Lower lobe of right lung (tissue), 2 donors: ENCODE measurements around the gene FTSJ1. TPM values are rescaled to one million over a fixed set of nuclear protein-coding genes. Genes with fewer than 3 reads are reported as not detected.

Source experiments
- ATAC-seq, 2 donors: fragments of 200-7000 bp; cut with Tn5 transposase; one replicate each; pipeline ENCODE4 v1.9.1; 2020 to 2022; ENCODE audit warnings: mild to moderate bottlenecking in 2 of 2, moderate library complexity in 2 of 2
- DNase-seq: peaks from one replicate; pipeline ENCODE4 v3.0.0-alpha.2; 2020
- H3K27ac ChIP-seq: fragments of 200-600 bp; one replicate; pipeline ENCODE4 v1.8.0; 2022
- H3K27me3 ChIP-seq: fragments of 200-600 bp; one replicate; pipeline ENCODE4 v1.8.0; 2022; ENCODE audit warnings: low read depth
- H3K36me3 ChIP-seq: fragments of 200-600 bp; one replicate; pipeline ENCODE4 v1.8.0; 2022; ENCODE audit warnings: mild to moderate bottlenecking
- H3K4me1 ChIP-seq: fragments of 200-600 bp; one replicate; pipeline ENCODE4 v1.8.0; 2022
- H3K4me3 ChIP-seq: fragments of 200-600 bp; one replicate; pipeline ENCODE4 v1.8.0; 2022; ENCODE audit warnings: mild to moderate bottlenecking
- H3K9me3 ChIP-seq: fragments of 200-600 bp; one replicate; pipeline ENCODE4 v1.8.0; 2022
- intact Hi-C: fragments of 100-400 bp; cut with DNase I; formaldehyde crosslinking; loops from one replicate; pipeline ENCODE4 v1.11.0; 2022
- total RNA-seq: library from RNA; stranded (reverse); fragmentation: NEBNext Ultra II Directional; extraction: Animal tissue kit (Norgen Biotek cat#: 25700); gene quantifications from one replicate; pipeline ENCODE4 v1.2.1, GENCODE V29; 2021
- TF ChIP-seq, protein P1 (sequence below): fragments of 200-600 bp; IDR thresholded peaks from one replicate; pipeline ENCODE4 v1.8.0; 2022; ENCODE audit warnings: antibody characterized with exemption, mild to moderate bottlenecking
- donor health status: DM: no; HTN: yes; CAD: no; lungs with severe emphysema.

FTSJ1 gene
- total RNA-seq, 1 donor from 2014 or later, result 30.2 TPM

DNA sequence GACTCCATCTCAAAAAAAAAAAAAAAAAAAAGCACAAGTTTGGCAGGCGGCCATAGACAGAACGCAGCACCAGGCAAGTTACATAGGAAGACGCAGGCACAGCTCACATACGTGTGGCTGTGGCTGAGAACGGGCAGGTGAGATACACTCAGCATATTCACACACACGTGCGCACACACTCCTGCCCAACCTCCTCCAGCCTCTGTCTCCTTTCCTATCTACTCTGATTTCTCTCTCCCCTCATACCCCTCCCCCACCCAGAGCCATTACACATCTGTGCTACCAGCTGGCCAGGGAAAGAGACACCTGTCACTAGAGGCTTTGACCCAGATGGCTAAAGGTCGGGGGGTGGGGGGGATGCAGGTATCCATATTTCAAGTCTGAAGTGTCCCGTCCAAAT lies 3.8 kb upstream of the FTSJ1 start:
- intact Hi-C loops, result no loop called here
- no peak for ATAC-seq
- Histone ChIP-seq H3K4me3 (no peak overlapping the region), H3K9me3 (no peaks in the 10 kb centered on the region), H3K36me3 (no peaks in the 10 kb centered on the region), H3K4me1 (peaks cover 3% of the 10 kb centered on the region), H3K27ac (no peak overlapping the region), H3K27me3 (no peaks in the 10 kb centered on the region)
- no peak for DNase-seq
- TF ChIP-seq, protein P1, sequence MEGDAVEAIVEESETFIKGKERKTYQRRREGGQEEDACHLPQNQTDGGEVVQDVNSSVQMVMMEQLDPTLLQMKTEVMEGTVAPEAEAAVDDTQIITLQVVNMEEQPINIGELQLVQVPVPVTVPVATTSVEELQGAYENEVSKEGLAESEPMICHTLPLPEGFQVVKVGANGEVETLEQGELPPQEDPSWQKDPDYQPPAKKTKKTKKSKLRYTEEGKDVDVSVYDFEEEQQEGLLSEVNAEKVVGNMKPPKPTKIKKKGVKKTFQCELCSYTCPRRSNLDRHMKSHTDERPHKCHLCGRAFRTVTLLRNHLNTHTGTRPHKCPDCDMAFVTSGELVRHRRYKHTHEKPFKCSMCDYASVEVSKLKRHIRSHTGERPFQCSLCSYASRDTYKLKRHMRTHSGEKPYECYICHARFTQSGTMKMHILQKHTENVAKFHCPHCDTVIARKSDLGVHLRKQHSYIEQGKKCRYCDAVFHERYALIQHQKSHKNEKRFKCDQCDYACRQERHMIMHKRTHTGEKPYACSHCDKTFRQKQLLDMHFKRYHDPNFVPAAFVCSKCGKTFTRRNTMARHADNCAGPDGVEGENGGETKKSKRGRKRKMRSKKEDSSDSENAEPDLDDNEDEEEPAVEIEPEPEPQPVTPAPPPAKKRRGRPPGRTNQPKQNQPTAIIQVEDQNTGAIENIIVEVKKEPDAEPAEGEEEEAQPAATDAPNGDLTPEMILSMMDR, result no peak

DNA sequence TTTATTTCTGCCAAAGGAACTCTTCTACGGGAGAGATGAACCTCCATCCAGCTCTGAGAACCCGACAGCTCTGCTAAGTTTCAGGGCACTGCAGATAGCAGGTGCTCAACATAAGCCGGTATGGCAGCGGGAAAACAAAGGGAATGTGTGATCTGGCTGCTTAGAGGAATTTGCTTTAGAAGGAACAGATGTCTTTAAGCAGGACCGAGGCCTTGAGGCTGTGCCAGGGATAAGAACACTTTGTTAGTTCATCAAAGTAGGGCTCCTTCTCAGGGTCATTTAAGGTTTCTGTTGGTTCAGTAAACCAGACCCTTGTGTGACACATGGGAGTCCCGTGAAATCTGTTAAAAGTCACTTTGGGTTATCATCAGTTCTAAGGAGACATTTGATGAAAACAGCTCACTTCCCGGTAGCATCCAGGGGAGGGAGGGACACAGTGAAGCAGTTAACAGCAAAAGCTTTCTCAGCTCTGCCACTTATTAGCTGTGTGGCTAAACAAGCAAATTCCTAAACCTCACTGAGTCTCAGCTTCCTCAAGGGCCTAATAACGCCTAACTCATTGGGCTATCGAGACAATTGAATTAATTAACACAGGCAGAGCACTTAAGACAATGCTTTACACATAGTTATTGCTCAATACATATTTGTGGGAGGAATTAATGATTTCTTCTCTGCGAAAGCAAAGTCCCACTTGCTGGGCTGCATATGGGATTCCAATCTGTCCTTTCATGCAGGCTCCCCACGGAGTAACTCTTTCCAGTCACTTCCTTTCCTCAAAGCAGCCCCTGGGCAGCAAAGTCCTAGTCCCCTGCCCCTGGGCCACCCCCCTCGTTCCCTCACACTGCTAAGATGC lies 2.9 kb upstream of the FTSJ1 start:
- Histone ChIP-seq H3K9me3 (no peaks in the 10 kb centered on the region), H3K4me1 (peaks cover 4% of the 10 kb centered on the region), H3K36me3 (no peaks in the 10 kb centered on the region), H3K27me3 (no peaks in the 10 kb centered on the region), H3K27ac (no peak overlapping the region), H3K4me3 (no peak overlapping the region)
- ATAC-seq (no peak), DNase-seq (no peak)
- intact Hi-C loops, result no loop called here
- TF ChIP-seq, protein P1, result no peak

DNA sequence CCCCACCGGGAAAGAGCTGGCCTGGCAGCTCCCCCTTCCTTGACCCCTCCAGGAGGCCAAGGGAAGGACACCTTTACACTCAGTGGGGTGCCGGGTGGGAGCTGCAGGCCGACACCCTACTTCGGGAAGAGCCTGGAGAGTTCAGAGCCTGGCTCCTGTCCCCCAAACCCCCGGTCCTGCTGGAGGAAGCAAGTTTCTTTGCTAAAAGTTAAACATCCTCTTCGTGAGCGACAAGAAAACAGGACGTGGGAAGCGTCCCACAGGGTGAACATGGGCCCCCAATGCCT lies 2.4 kb upstream of the FTSJ1 start:
- no peak overlapping the region for H3K27ac ChIP-seq
- intact Hi-C loops, result no loop called here
- TF ChIP-seq, protein P1, result no peak

DNA sequence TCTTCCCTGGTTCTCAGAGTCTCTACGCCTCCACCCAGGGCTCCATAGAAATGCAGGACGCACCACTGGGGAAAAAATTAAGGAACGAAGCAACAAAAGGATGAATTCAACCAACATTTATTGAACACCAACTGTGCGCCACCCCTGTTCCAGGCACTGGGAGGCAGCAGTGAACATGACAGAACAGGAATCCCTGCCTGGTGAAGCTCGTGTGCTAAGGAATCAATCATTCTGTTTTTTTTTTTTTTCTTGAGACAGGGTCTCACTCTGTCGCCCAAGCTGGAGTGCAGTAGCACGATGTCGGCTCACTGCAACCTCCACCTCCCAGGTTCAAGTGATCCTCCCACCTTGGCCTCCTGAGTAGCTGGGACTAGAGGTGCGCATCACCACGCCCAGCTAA lies 1.9 kb upstream of the FTSJ1 start:
- Histone ChIP-seq H3K4me3 (no peak overlapping the region), H3K4me1 (peaks cover 4% of the 10 kb centered on the region), H3K9me3 (no peaks in the 10 kb centered on the region), H3K36me3 (no peaks in the 10 kb centered on the region), H3K27ac (no peak overlapping the region), H3K27me3 (no peaks in the 10 kb centered on the region)
- DNase-seq, result no peak
- ATAC-seq, result no peak
- intact Hi-C loops, result no loop called here
- TF ChIP-seq, protein P1, result no peak

More for the DNA sequence above, 2.4 kb upstream of the FTSJ1 start:
- Histone ChIP-seq H3K4me3 (no peak overlapping the region), H3K27me3 (no peaks in the 10 kb centered on the region), H3K4me1 (peaks cover 4% of the 10 kb centered on the region), H3K9me3 (no peaks in the 10 kb centered on the region), H3K36me3 (no peaks in the 10 kb centered on the region)
- ATAC-seq, result no peak
- no peak for DNase-seq

DNA sequence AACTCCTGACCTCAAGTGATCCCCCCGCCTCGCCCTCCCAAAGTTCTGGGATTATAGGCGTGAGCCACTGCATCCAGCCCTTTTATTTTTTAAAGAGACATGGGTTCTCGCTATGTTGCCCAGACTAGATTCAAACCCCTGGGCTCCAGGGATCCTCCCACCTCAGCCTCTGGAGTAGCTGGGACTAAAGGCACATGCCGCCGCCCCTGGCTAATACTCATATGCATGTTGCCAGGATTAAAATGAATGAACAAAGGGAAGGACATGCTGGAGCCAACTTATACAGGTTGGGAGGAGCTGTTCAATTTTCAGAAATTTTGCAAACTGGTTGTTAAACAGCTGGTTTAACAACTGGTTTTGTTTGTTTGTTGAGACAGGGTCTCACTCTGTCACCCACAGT lies 1.4 kb upstream of the FTSJ1 start:
- intact Hi-C loops, result no loop called here

More for the DNA sequence above, 1.4 kb upstream of the FTSJ1 start:
- Histone ChIP-seq H3K9me3 (no peaks in the 10 kb centered on the region), H3K27ac (no peak overlapping the region), H3K36me3 (no peaks in the 10 kb centered on the region), H3K4me3 (no peak overlapping the region), H3K4me1 (peaks cover 4% of the 10 kb centered on the region), H3K27me3 (no peaks in the 10 kb centered on the region)
- TF ChIP-seq, protein P1, result no peak
- ATAC-seq (no peak), DNase-seq (no peak)
